Fibroblast of lung (primary cell): ENCODE results near the gene SRPK2. TPM values are rescaled to one million over a fixed set of nuclear protein-coding genes. Genes with fewer than 3 reads are reported as not detected.

ENCODE experiments used
- DNase-seq, 2 donors: peaks; one replicate each; pipeline versions ENCODE4 v3.0.0 to v3.0.0-alpha.2; 2010; ENCODE audit warnings: low read depth in 2 of 2
- H2AFZ ChIP-seq: 2 replicates; pipeline ENCODE4 v1.5.1; 2012; ENCODE audit warnings: low read length, control low read depth, inconsistent platforms
- H3K27ac ChIP-seq: 2 replicates; pipeline ENCODE4 v1.5.1; 2011; ENCODE audit warnings: low read length, control low read depth; ENCODE audit not compliant: insufficient read depth
- H3K27me3 ChIP-seq: 2 replicates; pipeline ENCODE4 v1.5.1; 2011; ENCODE audit warnings: mild to moderate bottlenecking, low read length; ENCODE audit not compliant: control insufficient read depth, insufficient read depth
- H3K36me3 ChIP-seq: 2 replicates; pipeline ENCODE4 v1.5.1; 2011; ENCODE audit warnings: low read length; ENCODE audit not compliant: control insufficient read depth, insufficient read depth
- H3K4me1 ChIP-seq: 2 replicates; pipeline ENCODE4 v1.5.1; 2011; ENCODE audit warnings: low read length; ENCODE audit not compliant: control insufficient read depth, insufficient read depth; ENCODE audit errors: extremely low read depth
- H3K4me2 ChIP-seq: 2 replicates; pipeline ENCODE4 v1.5.1; 2011; ENCODE audit warnings: low read length, control low read depth; ENCODE audit not compliant: insufficient read depth; ENCODE audit errors: extremely low read depth
- H3K4me3 ChIP-seq, 4 experiments: fragments of 200-600 bp in 1 of 4; sonication (generic) in 1 of 4; replicated peaks in 1 of 4; 2 replicates each; pipeline ENCODE4 v1.5.1; 2011 to 2016; ENCODE audit warnings: low read length in 4 of 4, low read depth in 3 of 4, mild to moderate bottlenecking in 3 of 4, control low read depth in 2 of 4, inconsistent platforms in 1 of 4, mixed read lengths in 1 of 4; ENCODE audit not compliant: insufficient read depth in 1 of 4; ENCODE audit errors: control extremely low read depth in 1 of 4
- H3K79me2 ChIP-seq: 2 replicates; pipeline ENCODE4 v1.5.1; 2012; ENCODE audit warnings: mild to moderate bottlenecking, low read length, inconsistent platforms; ENCODE audit not compliant: control insufficient read depth, insufficient read depth
- H3K9ac ChIP-seq: 2 replicates; pipeline ENCODE4 v1.5.1; 2011; ENCODE audit warnings: mild to moderate bottlenecking, low read length, control low read depth; ENCODE audit not compliant: insufficient read depth
- H3K9me3 ChIP-seq: 2 replicates; pipeline ENCODE4 v1.5.1; 2012; ENCODE audit warnings: low read depth, low read length; ENCODE audit not compliant: control insufficient read depth, insufficient read depth
- H4K20me1 ChIP-seq: 2 replicates; pipeline ENCODE4 v1.5.1; 2011; ENCODE audit warnings: low read length; ENCODE audit not compliant: control insufficient read depth, insufficient read depth; ENCODE audit errors: extremely low read depth
- CTCF ChIP-seq, 2 donors: IDR thresholded peaks in 1 of 2; conservative IDR thresholded peaks in 1 of 2; 1 replicate in 1 of 2; 2 replicates in 1 of 2; pipeline ENCODE4 v1.5.1; 2011 to 2012; ENCODE audit warnings: low read length in 2 of 2, control low read depth in 1 of 2, inconsistent platforms in 1 of 2, low read depth in 1 of 2, mild to moderate bottlenecking in 1 of 2
- EZH2 ChIP-seq: IDR thresholded peaks from 2 replicates; pipeline ENCODE4 v1.5.1; 2012; ENCODE audit warnings: low read length, control low read depth, mild to moderate bottlenecking; ENCODE audit errors: missing control alignments
- polyA plus RNA-seq, 2 donors: library from polyadenylated mRNA; depleted of rRNA in 1 of 2; stranded (reverse) in 1 of 2; unstranded in 1 of 2; fragments of >200 nt; gene quantifications; 2 replicates each; pipeline ENCODE4 v1.2.1, GENCODE V29; 2011 to 2012; ENCODE audit warnings: missing spikeins in 1 of 2
- total RNA-seq: library from RNA; depleted of rRNA; stranded (reverse); fragments of >200 nt; gene quantifications from 2 replicates; pipeline ENCODE4 v1.2.1, GENCODE V29; 2014

Gene SRPK2
- total and polyA plus RNA-seq, 2 donors (not counting 1 experiment from before 2014, with no cell fraction given) = 27.8 to 61.8 TPM

GRCh38 chr7:105216786-105217185 is 171.9 kb downstream of the SRPK2 start:
- Histone ChIP-seq H3K4me1 (peaks cover 3% of the 10 kb centered on the region), H3K9ac (no peak overlapping the region), H3K27ac (no peak overlapping the region), H2AFZ (no peak overlapping the region), H3K36me3 (no peaks in the 10 kb centered on the region), H3K79me2 (peaks cover 22% of the 10 kb centered on the region), H3K4me2 (no peak overlapping the region), H3K4me3 (no peak overlapping the region), H3K27me3 (no peaks in the 10 kb centered on the region), H4K20me1 (no peaks in the 10 kb centered on the region), H3K9me3 (no peaks in the 10 kb centered on the region)
- DNase-seq = no peak
- no peak for TF ChIP-seq EZH2

DNA sequence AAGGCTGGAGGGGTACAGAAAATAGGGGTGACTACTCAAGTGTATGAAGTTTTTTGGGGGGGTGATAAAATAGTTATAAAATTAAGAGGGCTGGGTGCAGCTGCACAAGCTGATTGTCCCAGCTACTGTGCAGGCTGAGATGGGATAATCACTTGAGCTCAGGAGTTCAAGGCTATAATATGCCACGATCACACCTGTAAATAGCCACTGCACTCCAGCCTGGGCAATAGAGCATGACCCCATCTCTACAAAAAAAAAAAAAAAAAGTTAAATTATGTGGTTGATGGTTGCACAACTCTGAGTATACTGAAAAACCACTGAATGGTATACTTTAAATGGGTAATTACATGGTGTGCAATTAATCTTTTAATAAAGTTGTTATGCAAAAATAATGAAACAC is 172.9 kb downstream of the SRPK2 start:
- Histone ChIP-seq H3K27ac (no peak overlapping the region), H4K20me1 (no peaks in the 10 kb centered on the region), H3K4me1 (peaks cover 3% of the 10 kb centered on the region), H3K27me3 (no peaks in the 10 kb centered on the region), H3K4me2 (no peak overlapping the region), H3K4me3 (no peak overlapping the region), H3K36me3 (no peaks in the 10 kb centered on the region), H3K79me2 (peaks cover 25% of the 10 kb centered on the region), H3K9me3 (no peaks in the 10 kb centered on the region), H3K9ac (no peak overlapping the region), H2AFZ (no peak overlapping the region)
- no peak for TF ChIP-seq CTCF (conservative IDR thresholded peaks at IDR 0.05 in 1 of 2, IDR thresholded peaks at IDR 0.05 in 1 of 2; ENCODE audit: low read depth in 1 of 2, low read length in 2 of 2)
- TF ChIP-seq EZH2 = no peak
- no peak for DNase-seq

DNA sequence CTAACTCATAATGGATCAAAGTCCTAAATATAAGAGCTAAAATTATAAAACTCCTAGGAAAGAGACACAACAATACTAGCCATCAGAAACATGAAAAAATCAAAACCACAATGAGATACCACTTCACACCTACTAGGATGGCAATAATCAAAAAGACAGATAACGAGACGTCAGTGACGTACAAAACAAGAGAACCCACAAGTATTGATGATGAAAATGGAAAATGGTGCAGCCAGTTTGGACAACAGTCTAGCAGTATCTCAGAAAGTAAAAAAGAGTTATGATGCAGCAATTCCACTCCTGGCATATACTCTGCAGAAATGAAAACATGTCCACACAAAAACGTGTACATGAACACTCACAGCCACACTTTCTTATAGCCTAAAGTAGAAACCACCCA is 173.5 kb downstream of the SRPK2 start:
- Histone ChIP-seq H4K20me1 (no peaks in the 10 kb centered on the region), H3K27ac (no peak overlapping the region), H3K4me3 (no peak overlapping the region), H3K4me2 (no peak overlapping the region), H3K9ac (no peak overlapping the region), H3K4me1 (peaks cover 3% of the 10 kb centered on the region), H3K79me2 (peaks cover 29% of the 10 kb centered on the region), H2AFZ (no peak overlapping the region), H3K27me3 (no peaks in the 10 kb centered on the region), H3K36me3 (no peaks in the 10 kb centered on the region), H3K9me3 (no peaks in the 10 kb centered on the region)
- no peak for DNase-seq
- TF ChIP-seq CTCF (conservative IDR thresholded peaks at IDR 0.05 in 1 of 2, IDR thresholded peaks at IDR 0.05 in 1 of 2; ENCODE audit: low read depth in 1 of 2, low read length in 2 of 2) (no peak), EZH2 (no peak)
